SIG-M5 treated with dmso at 0.1 percent for 504 hours (cell line): Measurements from ENCODE around the gene POLN.
"Not testable (repeated sequence)": the region's sequence is repeated elsewhere in the genome, so short reads cannot be mapped to it uniquely, and the experiment has no call there.

ENCODE experiments used
- DNase-seq: peaks from one replicate; lab custom pipeline; 2025; ENCODE audit not compliant: unreplicated experiment; lab: John Stamatoyannopoulos, UW

Gene POLN

GRCh38 chr4:2275546-2276251 lies 33.8 kb upstream of the POLN start:
- no peak for DNase-seq

DNA sequence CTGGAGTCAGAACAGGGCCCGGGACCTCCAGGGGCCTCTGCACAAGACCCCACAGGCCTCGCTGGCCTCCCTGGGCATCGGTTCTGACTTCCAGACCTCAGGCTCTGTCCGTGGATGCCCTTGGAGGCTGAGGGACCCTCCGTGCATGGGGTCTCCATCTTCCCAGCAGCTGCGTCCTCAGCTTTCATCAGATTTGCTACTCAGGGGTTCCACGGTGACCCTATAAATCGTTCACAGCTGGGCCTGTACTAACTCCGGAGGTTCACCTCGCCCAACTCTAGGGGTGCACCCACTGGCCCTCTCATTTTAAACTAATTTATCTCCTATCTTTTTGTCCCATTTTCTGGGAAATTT lies 33.1 kb upstream of the POLN start:
- not testable (repeated sequence) for DNase-seq

- no peak for DNase-seq
These were observed 32.6 kb upstream of the POLN start for GRCh38 chr4:2274320-2275043.

DNA sequence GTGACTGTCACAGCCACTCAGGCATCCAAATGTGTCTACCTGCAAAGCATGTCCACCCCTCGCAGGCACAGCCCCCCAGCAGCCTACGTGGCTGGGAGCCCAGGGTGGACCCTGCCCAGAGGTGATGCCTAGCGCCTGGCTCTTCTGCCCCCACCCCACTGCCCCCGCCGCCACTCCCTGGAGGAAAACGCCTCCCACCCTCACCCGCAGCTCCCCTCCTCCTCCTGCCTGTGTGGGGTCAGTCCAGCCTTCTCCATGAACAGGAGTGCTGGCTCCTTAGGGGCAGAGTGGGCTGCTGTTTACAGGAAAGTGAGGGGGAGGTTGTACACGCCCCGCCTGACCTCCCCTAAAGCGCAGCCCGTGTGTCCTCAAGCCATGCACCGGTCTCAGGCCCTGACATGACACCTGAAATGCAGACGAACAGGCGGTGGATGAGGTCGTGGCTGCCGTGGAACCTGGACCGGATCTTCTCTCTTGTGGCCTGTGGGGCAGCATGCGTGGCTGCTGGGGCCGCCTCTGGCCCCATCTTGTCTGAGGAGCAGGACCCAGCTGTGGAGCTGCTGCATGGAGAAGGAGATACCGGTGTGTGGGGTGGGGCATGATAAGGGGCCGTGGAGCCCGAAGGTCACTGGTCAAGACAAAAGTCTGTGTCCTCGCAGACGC lies 31.9 kb upstream of the POLN start:
- no peak for DNase-seq

GRCh38 chr4:2273221-2273620 lies 31.3 kb upstream of the POLN start:
- no peak for DNase-seq

DNA sequence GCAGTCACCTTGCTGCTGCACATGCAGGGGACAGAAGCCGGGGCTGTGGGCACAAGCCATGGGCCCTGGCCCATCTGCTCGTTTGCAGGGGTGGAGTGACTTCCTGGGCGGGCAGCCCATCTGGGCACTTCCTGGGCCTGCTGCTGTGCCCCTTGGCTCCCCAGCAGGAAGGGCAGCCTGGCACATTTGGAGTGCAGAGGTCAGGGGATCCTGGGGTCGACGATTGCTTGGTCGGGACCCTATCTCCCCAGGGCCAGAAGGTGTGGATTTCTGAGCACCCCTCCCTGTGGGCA lies 30.9 kb upstream of the POLN start:
- DNase-seq = no peak

- no peak for DNase-seq
These were observed 30.3 kb upstream of the POLN start for GRCh38 chr4:2272026-2272827.

DNA sequence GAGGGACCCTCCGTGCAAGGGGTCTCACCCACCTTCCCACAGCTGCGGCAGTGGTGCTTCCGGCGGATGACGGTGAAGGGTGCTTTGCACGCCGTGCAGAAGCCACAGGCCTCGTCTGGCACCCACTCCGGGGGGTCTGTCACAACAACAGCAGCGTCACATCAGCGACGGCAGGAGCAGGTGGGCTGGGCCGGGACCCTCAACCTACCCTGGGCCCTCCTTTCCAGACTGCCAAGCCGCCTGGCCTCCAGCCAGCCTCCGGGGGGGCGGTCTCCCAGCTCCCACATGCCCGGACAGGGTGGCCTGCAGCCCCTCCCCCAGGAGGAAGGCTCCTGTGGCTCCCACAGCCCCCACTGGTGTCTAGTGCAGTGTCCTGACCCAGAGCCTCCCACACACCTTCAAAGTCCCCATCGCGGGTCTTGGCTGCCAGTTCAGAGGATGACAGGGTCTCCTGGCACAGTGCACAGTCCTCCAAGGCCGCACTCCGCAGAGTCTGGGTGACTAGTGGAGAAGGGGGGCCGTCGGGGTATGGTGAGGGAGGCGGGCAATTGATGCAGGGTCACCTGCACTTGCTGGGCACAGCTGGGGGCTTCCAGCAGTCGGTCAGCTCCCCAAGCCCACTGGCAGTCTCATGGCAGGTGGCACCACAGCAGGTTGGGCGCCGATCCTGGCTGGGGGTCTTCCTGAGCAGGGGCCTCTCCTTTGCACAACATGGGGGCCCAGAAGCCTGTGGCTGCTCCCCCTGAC lies 29.5 kb upstream of the POLN start:
- no peak for DNase-seq

- DNase-seq = no peak
These were observed 28.6 kb upstream of the POLN start for GRCh38 chr4:2270341-2271165.

GRCh38 chr4:2269618-2270163 lies 27.8 kb upstream of the POLN start:
- DNase-seq = no peak

DNA sequence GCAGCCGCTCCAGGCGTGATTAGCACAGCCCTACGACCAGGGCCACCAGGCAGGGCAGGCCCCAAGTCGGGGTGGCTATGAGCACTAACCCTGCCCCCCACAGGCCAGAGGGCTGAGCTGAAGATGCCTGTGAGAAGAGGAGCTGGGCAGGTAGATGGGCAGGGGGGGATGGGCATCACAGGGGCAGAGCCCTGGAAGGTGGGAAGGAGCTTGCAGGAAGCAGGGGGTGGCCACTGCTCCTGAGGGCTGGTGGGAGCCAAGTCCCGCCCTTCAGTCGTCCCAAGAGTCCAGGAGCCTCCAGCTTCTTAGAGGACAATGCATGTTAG lies 27.2 kb upstream of the POLN start:
- DNase-seq = no peak

DNA sequence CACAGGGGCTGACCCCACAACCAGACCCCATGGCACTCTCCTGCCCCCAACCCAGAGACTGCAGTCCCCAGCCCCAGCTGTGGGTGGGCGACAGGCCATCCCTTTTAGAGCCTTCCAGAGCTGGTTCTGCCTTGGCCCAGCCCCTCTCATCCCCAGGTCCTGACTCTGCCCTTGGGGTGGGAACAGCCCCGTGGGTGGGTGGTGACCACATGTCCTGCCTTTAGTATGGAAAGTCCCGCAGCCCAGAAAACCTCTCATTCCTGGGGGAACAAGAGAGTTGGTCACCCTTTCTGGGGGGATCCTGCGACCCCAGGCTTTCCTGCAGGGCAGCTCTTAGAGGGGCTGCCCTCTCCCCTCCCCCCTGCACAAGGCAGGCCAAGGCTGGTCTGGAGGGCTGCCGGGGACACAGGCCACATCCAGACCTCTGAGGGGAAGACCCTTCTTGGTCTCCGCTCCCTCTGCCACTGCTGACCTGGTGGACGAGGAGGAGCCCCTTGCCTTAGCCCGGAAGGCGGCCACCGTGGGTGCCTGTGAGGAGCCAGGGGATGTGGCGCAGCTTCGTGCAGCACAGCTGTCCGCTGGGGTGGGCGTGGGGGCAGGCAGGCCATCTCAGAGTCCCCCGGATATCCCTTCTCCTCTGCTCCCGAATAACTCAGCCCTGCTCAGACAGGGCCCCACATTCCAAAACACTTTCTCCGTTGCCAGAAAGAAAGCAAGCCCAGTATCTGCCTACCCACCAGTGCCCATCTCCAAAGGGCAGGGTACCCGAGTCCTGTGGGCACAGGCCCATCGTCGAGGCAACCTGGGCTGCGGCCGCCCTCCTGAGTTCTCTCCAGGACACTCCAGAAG lies 26.7 kb upstream of the POLN start:
- DNase-seq = no peak

DNA sequence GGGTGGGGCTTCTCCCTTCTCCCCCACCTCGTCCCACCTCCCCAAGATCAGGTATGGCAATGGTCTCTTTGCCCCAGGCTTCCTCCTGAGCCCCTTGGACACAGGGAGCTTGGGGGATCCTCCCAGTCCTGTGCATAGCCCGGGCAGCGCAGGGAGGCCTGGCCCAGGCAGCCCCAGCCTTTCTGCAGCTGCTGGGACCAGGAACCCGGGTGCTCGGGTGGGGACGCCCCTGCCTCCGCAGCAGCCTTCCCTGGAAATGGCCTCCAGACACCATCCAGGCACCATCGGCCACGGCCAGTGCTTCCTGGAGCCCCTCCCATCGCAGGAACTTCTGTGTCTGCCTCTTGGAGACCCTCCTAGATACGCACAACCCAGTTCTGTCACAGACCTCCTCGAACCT lies 25.9 kb upstream of the POLN start:
- DNase-seq = no peak

DNA sequence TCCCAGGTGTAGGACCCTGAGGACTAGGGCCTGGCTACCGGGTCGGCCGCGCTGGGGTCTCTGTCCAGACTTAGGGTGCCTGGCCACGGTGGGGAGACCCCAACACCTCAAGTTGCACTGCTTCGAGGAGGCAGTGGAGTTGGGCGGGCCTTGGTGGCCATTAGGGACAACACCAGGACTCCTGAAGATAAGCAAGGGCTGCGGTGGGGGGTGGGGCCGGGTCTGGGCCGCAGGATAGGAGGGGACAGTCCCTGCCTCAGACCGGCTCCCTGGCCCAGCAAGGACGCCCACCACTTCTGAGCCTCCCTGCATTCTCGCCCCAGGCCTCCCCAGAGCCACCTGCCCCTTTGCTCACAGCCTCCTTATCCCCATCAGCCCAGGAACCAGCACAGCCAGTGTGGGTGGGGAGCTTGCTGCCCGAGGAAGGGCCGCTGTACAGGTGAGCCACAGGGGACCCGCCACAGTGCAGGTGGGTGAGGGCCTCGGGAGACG lies 25.4 kb upstream of the POLN start:
- DNase-seq = no peak

GRCh38 chr4:2266821-2267220 lies 24.9 kb upstream of the POLN start:
- DNase-seq = no peak

DNA sequence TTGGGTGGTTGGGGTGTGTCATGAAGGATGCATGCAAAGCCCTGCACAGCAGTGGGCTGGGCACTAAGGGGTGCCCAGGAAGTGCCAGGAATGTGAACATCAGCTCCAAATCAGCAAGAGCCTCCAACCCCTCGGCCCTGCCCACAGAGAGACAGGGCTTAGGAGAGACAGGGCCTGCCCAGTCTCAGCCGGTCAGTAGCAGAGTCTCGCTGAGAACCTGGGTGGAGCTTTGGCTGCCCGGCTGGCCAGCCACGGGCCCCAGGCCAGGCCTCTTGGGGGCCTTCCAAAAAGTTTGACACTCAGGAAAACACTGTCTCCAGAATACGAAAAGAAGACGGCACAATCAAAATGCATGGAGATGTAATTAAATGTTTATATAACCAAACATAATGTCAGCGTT lies 24.3 kb upstream of the POLN start:
- no peak for DNase-seq

GRCh38 chr4:2265113-2266110 lies 23.5 kb upstream of the POLN start:
- no peak for DNase-seq
